Measurements from ENCODE around the gene WDR13. TPM values are rescaled to one million over a fixed set of nuclear protein-coding genes. Genes with fewer than 3 reads are reported as not detected.

The WDR13 gene
- total RNA-seq, 1 donor from 2014 or later: 55.0 TPM

DNA sequence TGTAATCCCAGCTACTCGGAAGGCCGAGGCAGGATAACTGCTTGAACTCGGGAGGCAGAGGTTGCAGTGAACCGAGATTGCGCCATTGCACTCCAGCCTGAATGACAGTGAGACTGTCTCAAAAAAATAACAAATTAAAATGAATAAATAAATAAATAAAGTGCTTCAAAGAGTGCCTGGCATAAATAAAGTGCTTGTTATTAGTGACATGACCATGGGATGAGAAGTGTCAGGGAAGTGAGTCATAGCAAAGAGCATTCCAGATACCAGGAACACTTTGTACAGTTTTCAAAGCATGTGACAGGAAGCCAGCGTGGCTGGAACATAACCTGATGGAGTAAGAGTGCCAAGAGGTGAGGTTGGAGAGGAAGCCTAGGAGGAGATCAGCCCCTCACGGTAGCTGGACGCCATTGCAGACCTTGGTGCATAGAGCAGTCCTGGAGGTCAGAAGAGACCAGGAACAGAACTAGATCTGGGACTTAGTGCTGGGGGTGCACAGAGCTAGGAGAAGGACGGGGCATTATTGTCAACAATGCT lies 6.0 kb upstream of the WDR13 start:
- intact Hi-C loops (cut with micrococcal nuclease): no loop called here

DNA sequence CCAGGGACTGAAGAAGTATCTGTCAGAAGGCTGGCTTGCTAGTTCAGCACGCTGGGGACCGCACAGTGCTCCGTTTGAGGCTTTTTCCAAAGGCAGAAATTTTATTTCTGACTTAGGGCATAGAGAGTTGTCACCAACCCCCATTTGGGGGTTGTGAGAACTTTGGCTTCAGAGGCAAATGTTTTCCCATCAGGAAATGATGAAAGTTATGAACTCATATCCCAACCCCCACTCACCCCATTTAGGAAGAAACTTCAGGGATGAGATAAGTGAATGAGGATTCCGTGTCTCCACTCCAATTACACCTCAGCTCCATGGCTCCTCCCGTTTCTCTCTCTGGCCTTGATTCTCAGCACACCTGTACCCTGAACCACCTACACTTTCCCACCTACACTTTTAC lies 4.3 kb upstream of the WDR13 start:
- intact Hi-C loops (cut with micrococcal nuclease): no loop called here

- intact Hi-C loops (cut with micrococcal nuclease): loop anchor here (2.0 kb wide), 3 partner anchors 295 to 447 kb away; partner anchors contain the start of gene TFE3
These were observed 1.4 kb upstream of the WDR13 start for GRCh38 chrX:48595929-48596328.

GRCh38 chrX:48598614-48599013 lies 1.3 kb downstream of the WDR13 start:
- intact Hi-C loops (cut with micrococcal nuclease): loop anchor here (1.0 kb wide), 4 partner anchors 98 to 360 kb away; partner anchors contain the start of genes PQBP1, SUV39H1 and TIMM17B

DNA sequence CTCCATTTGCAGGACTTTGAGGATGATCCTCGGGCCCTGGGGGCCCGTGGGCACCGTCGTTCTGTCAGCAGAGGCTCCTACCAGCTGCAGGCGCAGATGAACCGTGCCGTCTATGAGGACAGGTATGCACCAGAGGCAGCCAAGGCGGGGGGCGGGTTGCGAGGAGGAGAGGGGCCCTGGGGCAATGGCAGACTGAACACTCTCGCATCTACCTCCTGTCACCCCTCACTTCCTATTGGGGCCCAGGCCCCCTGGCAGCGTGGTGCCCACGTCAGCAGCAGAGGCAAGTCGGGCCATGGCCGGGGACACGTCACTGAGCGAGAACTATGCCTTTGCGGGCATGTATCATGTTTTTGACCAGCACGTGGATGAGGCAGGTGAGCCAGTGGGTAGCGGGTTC lies 2.0 kb downstream of the WDR13 start:
- intact Hi-C loops (cut with micrococcal nuclease): no loop called here

DNA sequence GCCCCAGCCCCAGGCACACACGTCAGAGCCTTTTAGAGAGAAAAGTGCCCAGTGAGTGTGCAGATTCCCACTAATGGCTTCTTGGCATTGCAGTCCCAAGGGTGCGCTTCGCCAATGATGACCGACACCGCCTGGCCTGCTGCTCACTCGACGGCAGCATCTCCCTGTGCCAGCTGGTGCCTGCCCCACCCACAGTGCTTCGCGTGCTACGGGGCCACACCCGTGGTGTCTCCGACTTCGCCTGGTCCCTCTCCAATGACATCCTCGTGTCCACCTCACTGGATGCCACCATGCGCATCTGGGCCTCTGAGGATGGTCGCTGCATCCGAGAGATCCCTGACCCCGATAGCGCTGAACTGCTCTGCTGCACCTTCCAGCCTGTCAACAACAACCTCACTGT lies 2.9 kb downstream of the WDR13 start:
- intact Hi-C loops (cut with micrococcal nuclease): no loop called here

GRCh38 chrX:48601741-48602394 lies 4.6 kb downstream of the WDR13 start:
- intact Hi-C loops (cut with micrococcal nuclease): no loop called here

DNA sequence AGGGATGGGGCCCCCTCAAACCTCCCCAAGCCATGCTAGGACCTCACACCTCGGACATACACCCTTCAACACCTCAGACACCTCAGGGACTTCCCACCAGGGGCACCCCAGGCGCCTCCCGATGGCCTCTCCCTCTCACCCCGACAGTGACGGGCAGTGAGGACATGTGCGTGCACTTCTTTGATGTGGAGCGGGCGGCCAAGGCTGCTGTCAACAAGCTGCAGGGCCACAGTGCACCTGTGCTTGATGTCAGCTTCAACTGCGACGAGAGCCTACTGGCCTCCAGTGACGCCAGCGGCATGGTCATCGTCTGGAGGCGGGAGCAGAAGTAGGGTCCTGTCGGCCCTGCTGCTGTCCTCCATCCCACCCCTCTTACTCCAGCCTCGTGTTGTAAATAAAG lies 7.4 kb downstream of the WDR13 start:
- intact Hi-C loops (cut with micrococcal nuclease): no loop called here

GRCh38 chrX:48606091-48606490 lies 8.8 kb downstream of the WDR13 start:
- intact Hi-C loops (cut with micrococcal nuclease): no loop called here

GRCh38 chrX:48611703-48612102 lies 14.4 kb downstream of the WDR13 start:
- intact Hi-C loops (cut with micrococcal nuclease): no loop called here

DNA sequence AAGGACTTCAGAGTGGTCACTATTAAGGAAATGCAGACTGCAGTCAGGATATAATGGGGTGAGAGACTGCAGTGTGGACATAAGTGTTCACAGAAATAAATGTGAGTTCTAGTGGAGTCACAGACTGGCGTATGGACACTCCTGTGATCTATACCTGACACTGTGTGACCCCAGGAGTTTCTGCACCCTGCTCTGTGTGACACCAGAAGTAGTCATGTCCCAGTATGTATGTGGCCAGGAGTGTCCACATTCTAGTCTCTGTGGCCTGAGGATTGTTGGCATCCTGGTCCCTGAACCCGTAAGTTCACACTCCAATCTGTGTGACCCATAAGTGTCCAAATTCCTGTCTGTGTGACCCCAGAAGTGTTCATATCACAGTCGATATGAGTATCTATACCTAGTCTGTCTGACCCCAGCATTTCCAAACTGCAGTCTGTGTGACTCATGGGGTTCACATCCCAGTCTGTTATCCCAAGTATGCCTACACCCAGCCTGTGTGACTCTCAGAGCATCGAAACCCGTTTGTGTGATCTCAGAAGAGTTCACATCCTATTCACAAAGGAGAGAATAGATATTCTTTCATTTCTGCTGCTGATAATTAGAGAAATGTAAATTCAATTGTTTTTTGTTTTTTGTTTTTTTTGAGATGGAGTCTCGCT lies 16.3 kb downstream of the WDR13 start:
- intact Hi-C loops (cut with micrococcal nuclease): no loop called here

GRCh38 chrX:48616576-48616975 lies 19.3 kb downstream of the WDR13 start:
- intact Hi-C loops (cut with micrococcal nuclease): no loop called here

- intact Hi-C loops (cut with micrococcal nuclease): no loop called here
These were observed 20.4 kb downstream of the WDR13 start for GRCh38 chrX:48617542-48618340.

DNA sequence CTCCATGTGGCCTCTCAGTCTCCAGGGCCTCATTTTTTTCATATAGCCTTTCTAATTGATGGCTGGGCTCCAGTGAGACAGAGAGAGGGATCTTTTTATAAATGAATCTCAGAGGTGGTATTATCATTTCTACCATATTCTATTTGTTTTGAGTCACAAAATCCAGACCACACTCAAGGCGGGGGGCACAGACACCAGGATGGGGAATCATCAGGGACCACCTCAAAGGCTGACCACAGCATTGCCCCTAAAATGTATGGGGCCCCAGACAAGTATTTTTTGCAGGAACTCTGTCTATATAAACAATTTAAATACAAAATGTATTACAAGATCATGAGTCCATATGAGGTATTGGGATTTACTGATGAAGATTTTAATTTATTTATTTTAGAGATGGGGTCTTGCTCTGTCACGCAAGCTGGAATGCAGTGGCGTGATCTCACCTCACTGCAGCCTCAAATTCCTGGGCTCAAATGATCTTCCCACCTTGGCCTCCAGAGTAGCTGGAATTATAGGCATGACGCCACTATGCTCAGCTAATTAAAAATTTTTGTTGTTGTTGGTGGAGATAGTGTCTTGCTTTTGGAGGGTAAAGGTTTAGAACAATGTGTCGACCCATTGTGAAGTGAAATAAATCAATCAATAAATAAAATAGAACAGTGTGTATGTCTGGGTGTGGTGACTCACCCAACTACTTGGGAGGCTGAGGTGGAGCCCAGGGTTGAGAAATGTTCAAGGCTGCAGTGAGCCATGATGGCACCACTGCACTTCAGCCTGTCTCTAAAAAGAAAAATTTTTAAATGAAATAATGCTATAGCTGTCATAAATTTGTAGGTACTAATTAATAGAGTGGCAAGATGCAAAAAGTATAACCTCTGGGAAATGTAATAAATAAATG lies 29.4 kb downstream of the WDR13 start:
- intact Hi-C loops (cut with micrococcal nuclease): no loop called here

DNA sequence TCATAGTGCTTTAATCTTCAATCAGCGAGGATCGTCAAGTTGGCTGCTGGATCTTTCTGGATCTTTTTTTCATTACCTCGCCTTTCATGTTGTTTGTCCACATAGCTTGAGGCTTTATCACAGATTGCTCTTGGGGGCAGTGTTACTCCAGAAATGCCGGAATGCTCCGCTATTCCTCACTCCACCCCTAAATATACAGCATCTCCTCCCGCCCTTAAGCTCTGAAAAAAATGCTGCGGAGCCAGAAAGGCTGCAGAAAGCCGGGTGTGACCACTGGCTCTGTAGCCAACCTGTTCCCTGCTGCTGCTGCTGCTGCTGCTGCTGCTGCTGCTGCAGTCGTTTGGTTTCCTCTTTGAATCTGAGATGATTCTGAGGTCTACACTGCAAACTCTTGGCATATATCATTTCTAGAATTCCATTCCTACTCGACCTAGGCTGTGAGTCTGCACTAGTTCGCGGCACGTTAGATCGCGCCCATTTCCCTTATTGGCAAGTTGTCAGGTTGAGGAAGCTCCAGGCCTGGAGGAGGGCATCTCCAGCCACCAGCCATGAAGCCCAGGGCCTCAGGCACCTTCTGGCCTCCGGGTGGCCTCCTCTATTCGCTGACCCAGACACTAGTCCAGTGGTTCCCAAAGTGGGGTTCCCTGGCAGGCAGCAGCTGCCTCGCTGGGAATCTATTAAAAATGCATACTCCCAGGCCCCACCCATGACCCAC lies 34.2 kb downstream of the WDR13 start:
- intact Hi-C loops (cut with micrococcal nuclease): loop anchor here (1.0 kb wide), 3 partner anchors 170 to 286 kb away; no protein-coding TSS in a partner anchor

DNA sequence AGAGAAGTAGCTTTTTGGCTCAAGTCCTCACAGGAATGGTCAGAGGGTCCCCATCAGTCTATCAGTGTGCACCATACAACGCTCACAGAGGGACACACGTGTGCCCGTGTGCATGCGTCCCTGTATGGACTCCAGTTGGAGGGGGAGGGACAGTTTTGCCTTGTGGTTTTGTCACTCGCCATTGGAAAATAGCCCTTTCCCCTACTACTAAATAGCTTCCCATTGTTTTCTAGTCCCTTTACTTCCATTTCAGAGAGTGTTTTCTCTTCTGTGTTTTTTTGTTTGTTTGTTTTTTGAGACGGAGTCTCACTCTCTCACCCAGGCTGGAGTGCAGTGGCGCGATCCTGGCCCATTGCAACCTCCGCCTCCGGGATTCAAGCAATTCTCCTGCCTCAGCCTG lies 34.9 kb downstream of the WDR13 start:
- intact Hi-C loops (cut with micrococcal nuclease): no loop called here

DNA sequence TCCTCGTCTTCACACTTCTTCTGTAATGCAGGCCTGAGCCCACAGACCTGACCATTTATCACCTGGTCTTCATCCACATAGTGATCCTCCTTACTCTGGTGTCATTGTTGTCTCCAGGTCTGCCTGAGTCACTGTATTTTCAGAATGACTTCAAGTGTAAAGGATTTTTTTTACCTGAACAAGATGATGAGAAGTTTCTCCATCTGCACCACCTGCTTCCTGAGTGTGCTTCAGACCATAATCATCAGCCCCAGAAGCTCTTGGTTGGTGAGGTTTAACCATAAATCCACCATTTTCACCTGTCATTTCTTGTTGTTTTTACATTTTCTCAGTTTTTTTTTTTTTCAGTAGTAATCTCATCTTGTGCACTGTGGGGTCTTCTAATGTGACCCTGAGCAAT lies 39.0 kb downstream of the WDR13 start:
- intact Hi-C loops (cut with micrococcal nuclease): no loop called here

- intact Hi-C loops (cut with micrococcal nuclease): no loop called here
These were observed 39.5 kb downstream of the WDR13 start for GRCh38 chrX:48636776-48637175.

DNA sequence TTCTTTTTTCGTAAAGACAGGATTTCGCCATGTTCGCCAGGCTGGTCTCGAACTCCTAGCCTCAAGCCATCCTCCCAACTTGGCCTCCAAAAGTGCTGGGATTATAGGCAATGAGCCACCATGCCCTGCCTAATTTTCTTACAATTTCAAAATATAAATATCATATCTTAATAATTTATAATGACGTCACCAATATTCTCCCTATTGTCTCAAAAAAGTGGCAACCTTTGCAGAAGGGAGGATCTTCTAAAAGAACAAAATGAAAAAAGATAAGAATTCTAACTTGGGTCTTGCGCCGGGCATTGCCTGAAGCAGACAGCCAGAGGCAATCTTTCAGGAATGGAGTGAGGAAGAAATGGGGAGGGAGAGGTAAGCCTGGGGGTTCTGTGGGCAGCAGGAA lies 48.4 kb downstream of the WDR13 start:
- intact Hi-C loops (cut with micrococcal nuclease): loop anchor here (5.0 kb wide), 1 partner anchor 187 kb away; no protein-coding TSS in a partner anchor

DNA sequence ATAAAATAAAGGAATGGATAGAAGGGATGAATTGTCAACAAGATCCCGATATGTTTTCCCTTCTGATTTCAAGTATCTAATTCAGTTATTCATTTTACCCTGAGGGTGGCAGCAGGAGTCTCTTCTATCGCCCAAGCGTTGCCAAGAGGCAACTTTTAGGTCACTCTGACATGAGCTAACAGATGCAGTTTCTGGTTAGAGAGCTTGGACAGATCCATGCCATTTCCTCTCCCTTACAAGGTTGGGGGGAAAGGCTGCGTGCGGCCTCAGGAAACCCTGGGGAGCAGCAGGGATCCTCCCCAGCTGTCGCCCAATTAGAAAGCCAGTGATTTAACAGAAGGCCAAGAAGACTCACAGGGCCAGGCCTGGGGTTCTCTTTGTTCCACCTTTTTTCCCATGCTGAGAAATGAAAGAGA lies 51.1 kb downstream of the WDR13 start:
- intact Hi-C loops (cut with micrococcal nuclease): loop anchor here (2.0 to 5.0 kb wide), 5 partner anchors 48 to 296 kb away; partner anchors contain the start of gene SUV39H1
